ENCODE results near the gene ALOX15B. TPM values are rescaled to one million over a fixed set of nuclear protein-coding genes. Genes with fewer than 3 reads are reported as not detected.
"Not testable (repeated sequence)": the region's sequence is repeated elsewhere in the genome, so short reads cannot be mapped to it uniquely, and the experiment has no call there.

Gene ALOX15B
- total RNA-seq, 1 donor from 2014 or later, result 0.89 TPM

DNA sequence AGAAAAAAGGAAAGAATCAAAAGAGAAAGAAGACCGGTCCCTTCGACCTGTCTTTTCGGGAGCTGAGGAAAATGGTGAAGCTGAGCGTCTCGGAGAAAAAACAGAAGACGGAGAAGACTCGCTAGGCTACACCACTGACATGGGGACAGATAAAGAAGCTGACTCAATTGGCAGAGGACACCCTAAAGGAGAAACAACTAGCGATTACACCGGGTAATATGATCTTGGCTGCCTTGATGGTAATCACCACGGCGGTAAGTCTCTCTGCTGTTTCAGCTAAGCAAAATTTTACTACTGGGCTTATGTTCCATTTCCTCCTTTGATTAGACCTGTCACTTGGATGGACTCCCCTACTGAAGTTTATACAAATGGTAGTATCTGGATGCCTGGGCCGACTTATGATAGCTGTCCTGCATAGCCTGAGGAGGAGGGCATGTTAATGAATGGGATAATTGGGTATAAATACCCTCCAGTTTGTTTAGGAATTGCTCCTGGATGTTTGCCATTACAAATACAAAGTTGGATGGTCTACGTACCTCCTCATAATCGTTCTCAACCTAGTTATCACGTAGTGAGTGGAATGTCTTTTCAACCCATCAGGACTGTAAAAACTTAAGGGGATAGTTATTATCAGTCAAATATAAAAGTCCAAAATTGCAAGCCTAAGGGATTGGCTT is 24.1 kb downstream of the ALOX15B start:
- no peak for DNase-seq

GRCh38 chr17:8063761-8064534 is 25.1 kb downstream of the ALOX15B start:
- DNase-seq, result no peak

DNA sequence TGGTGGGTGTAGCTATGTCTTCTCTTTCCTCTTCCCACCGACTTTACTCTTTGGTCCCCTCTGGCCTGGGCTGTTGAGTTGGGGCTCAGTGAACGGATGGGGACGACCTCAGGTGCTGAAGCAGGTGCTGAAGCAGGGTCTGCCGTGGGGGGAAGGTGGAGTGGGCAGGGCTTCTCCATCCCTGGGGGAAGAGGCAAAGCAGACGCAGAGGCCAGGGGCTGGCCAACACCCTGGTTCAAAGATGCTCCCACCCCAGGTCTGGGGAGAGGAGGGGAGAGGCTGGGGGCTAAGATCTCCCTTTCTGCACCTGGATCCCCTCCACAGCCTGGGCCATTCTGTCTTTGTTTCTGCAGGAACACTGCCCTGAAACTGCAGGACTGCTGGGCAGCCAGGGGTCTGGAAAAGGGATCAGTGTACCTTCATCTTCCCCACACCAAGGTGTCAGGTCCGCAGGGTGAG is 25.7 kb downstream of the ALOX15B start:
- no peak for DNase-seq

GRCh38 chr17:8066841-8067775 is 28.2 kb downstream of the ALOX15B start:
- DNase-seq, result no peak

- DNase-seq, result no peak
Measured at GRCh38 chr17:8067806-8068205, 28.9 kb downstream of the ALOX15B start.

DNA sequence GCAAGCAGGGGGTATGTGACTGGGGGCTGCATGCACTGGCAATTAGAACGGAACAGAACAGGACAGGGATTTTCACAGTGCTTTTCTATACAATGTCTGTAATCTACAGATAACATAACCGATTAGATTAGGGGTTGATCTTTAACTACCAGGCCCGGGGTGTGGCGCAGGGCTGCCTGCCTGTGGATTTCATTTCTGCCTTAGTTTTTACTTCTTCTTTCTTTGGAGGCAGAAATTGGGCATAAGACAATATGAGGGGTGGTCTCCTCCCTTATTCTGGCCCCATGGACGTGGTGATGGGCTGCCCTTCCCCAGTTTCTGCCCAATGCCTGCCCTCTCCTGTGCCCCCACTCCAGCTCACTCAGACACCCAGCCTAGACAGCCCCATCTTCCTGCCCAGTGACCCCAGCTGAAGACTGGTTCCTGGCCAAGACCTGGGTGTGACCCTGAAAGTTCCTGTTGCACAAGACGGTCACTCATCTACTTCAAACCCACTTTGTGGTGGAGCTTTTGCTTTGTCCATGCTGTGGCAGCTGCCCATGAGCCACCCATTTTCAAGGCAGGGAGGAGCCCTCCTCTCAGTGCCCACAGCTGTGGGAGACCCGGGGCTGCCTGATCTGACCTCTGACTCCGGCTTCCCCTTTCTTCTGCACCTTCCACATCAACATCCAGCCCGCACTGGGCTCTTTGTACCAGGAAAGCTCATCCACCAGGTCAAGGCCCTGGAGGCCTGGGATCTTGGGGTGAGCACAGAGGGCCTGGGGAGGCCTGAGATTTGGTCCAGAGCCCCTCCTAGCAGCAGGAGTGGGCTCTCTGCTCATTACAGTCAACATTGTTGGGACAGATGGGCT is 30.1 kb downstream of the ALOX15B start:
- no peak for DNase-seq

DNA sequence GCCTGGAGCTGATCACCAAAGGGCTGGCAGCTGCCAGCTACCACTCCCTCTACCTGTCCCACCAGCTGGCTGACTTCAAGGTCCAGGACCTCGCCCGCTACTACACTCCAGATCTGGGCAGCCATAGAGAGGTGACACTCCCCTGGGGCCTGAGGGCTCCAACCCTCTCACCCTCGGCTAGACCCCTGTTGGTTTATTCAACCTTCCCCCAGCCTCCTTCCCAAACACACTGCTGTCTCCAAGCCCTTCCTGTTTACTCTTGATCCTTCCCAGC is 30.7 kb downstream of the ALOX15B start:
- DNase-seq, result no peak

DNA sequence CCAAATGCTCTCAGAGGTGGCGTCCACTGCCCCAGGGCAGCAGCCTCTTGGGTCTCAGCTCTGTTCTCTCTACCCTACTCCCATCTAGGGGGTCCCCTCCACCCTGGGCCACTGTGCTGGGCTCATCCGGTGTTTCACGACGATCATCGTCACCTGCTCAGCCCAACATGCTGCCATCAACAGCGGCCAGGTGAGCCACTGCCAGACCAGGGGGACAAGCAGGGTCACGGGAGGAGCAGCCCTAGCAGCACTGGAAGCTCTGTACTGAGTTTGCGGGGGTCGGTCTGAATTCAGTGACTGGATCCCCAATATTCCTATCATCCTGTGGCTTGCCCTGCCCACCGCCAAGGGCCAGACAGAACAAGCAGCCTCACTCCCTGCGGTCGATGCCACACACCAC is 32.6 kb downstream of the ALOX15B start:
- no peak for DNase-seq

DNA sequence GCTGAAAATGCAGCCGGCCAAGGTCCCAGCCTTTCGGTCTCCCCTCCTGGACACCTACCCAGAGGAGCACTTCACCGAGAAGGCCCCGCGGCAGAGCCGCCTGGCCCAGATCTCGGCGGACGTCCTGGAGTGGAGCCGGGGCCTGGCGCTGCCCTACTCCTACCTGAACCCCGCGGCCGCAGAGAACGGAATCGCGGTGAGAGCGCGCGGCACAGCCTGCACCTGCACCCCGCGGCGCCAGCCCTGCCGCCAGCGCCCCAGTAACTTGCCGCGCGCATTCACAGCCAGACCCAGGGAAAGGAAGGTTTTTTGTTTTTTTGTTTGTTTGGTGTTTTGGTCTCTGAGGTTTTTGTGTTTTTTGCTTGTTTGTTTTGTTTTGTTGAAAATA is 33.5 kb downstream of the ALOX15B start:
- no peak for DNase-seq

DNA sequence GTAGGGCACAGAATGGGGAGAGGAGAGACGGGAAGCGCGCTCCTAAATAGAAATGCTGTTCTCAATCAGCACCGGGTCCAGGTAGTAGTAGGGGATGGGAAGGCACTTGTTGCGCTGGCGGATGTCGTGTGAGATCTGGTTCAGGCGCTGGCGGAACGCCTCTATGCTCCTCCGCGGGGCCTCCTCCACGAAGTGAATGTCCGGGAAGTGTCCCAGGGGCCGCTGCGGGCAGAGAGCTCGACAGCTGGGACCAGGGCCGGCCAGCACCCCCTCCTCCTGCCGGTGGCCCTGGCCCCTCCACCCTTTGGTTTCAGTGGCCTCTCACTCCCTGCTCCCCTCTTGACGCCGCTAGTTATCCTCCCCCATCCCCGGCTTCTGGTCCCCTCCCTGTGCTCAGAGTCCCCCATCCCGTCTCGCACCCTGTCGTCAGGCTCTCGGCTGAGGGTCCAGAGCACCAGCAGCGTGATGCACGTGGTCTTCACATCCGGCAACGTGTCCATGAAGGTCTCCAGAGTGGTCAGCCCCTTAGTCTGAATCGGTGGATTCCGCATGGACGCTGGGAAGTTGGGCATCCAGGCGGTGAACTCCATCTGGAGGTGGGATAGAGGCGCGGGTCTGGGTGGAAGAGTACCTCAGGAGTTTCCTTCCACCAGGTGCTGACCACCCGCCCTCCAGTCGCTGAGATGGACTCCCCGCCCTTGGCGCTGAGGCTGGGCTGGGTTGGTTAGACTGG is 34.0 kb downstream of the ALOX15B start:
- DNase-seq, result no peak

DNA sequence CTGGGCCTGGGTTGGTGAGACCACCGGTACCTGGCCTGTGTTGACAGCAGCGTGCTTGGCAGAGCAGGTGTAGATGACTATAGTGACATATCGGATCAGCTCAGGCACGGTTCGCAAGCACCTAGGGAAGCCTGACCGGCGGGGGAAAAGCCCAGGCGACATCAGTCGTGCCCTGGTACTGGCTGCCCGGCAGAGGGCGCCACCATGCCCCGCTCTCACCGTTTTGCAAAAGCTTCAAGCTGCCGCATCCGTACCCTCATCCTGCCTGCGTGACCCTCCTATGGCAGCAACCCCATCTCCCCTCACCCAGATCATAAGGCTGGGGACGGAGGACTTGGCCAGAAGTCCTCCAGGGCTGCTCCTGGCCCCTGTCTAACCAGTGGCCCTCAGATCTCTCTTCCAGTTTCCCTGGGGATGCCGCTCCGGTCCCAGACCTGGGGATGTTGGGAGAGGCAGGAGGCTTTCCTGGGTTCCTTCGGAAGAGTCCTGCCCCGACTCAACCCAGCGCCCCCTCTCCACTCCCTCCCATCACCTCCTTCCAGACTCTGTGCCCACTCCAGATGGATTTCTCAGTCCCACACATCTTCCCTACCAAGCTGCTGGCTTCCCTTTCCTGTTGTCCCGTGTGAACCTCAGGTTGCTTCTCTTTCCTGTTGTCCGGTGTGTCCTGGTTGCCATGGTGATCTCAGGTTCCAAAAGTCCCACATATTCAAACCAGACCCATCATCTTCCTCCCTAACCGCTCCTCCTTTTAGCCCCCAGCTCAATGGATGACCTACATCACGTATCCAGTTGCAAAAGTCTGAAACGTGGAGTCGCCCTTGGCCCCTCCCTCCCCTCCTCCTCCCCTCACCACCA is 35.0 kb downstream of the ALOX15B start:
- DNase-seq, result no peak

DNA sequence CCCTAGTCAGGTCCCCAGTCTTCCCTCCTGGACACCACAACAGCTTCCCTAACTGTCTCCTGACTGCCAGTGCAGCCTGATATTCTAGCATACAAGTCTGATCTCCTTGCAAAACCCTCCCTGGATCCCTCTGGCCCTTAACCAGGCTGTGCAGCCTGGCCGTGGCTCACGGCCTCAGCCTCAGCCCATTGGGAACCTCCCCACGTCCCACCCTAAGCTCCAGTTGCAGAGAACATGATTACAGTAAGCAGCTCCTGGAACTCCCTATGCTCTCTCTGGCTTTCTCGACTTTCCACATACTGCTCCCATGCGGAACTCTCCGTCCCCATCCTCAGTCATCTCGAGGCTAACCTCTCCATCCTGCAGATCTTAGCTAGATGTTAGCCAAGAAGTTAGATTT is 35.7 kb downstream of the ALOX15B start:
- no peak for DNase-seq

DNA sequence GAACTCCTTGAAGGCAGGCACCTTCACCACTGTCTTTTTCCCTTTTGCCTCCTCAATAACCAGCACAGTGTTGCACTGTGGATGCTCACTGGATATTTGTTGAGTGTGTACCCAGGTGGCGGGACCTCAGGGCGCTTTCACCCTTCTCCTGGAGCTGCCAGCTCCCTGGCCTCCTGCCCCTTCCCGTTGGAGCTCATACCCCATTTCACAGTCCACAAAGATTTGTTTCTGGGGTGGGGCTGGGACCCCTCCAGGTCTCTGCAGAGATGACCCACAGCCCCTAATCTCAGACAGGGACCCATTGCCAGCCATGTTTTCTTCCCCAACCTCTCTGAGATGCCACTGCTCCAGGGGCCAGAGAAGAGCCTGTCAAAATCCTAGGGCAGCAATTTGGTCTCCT is 36.2 kb downstream of the ALOX15B start:
- no peak for DNase-seq

- no peak for DNase-seq
Measured at GRCh38 chr17:8075574-8076342, 36.9 kb downstream of the ALOX15B start.

GRCh38 chr17:8076502-8077266 is 37.8 kb downstream of the ALOX15B start:
- no peak for DNase-seq

DNA sequence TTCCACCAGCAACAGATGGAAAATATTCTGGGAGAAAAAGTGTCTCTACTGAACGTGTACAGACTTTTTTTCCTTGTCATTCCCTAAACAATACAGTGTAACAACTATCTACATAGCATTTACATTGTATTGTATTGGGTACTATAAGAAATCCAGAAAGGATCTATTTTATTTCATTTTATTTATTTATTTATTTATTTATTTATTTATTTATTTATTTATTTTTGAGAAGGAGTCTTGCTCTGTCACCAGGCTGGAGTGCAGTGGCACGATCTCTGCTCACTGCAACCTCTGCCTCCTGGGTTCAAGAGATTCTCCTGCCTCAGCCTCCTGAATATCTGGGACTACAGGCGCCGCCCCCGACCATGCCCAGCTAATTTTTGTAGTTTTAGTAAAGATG is 39.1 kb downstream of the ALOX15B start:
- DNase-seq, result not testable (repeated sequence)

DNA sequence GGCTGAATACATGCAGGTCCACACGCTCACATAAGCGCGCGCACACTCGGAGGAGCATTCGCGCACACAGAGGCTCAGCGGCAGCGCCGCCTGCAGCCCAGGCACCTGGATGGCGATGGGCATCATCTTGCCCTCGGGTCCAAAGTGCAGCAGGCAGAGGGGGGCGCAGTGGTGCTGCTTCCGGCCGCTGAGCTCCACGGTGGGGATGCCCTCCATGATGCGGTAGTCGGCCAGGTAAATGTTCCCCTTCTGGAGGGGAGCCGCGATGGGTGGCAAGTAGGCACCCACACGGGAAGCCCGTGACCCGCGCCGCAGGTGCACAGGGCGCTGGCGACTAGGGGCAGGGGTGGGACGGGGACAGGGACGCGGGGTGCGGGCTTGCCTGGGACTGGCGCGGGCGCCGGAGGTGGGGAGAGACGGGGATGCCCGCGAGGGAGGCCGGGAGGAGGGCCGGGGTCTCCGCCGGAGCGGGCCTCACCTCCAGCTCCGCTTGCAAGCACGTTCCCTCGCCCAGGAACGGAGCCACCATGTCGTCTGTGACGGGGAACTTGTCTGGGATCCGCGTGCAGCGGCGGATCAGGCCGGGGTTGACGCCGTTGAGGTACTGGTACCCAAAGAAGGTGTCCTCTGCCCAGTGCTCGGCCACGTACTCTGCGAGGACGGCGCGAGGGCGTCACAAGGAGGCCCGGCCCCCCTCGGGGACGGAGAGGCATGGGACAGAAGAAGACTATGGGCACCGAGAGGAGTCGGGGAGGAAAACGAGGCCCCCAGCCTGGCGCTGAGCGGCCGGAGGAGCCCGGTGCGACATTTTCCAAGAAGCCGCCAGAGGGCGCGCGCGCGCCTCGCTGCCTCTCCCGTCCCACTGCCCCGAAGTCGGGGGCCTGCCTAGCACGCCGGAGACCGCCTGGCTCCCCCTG is 40.7 kb downstream of the ALOX15B start:
- no peak for DNase-seq
